ENCODE measurements around the gene CD74. TPM values are rescaled to one million over a fixed set of nuclear protein-coding genes. Genes with fewer than 3 reads are reported as not detected.

CD74 gene
- total RNA-seq, 1 experiment from 2014 or later = 19.5 TPM

DNA sequence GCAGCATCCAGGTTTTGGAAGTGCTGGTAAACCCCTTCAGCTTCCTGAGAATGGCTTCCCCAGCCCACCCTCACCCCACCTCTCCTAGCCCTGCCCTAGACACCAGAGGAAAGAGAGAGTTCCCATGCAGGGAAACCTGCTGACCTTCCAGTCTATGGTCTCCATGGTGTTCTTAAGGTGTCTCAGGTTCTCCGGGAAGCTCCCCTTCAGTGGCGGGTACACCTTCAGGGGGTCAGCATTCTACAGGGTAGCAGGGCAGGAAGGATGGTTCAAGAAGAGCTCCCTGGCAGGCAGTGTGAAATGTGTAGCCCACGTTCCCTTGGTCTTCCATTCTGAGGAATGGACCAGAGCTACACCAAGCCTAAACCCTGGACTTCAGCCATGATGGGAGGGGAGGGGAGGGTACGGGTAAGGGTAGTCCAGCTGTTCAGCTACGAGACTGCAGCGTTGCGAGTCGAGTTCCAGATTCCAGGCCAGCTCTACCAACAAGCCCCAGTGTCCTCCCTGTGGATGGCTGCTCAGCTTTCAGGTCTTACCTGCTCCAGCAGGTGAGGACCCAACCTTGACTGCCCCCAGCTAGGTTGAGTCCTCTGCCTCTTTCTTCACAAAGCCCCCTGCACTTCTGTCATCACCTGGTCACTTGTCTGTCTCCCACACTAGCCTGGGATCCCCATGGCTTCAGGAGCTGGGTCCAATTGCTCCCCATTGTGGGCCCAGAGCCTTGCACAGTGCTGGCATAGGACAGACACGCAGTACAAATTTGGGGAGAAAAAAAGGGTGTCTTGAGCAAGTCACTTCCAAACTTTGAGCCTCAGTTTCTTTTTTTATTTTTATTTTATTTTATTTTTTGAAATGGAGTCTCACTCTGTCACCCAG lies 7.5 kb downstream of the CD74 start:
- Histone ChIP-seq H3K9ac (ENCODE audit: extremely low read depth, insufficient read length, low read length) (no peak overlapping the region), H2BK20ac (ENCODE audit: low read depth, low read length, poor library complexity, severe bottlenecking) (no peak overlapping the region), H3K18ac (ENCODE audit: insufficient read length, low read depth, low read length) (no peak overlapping the region), H3T11ph (ENCODE audit: low read length) (no peak overlapping the region), H3K4ac (ENCODE audit: low read depth, low read length) (no peak overlapping the region), H4K91ac (ENCODE audit: insufficient read length, low read depth, low read length) (no peak overlapping the region), H3K4me2 (ENCODE audit: insufficient read depth, insufficient read length, low read length) (no peak overlapping the region), H2BK5ac (ENCODE audit: insufficient read length, low read length) (no peak overlapping the region), H2AK5ac (ENCODE audit: insufficient read length, low read length) (no peak overlapping the region), H3K56ac (ENCODE audit: insufficient read length, low read depth, low read length) (no peak overlapping the region), H3K14ac (ENCODE audit: insufficient read depth, low read length) (no peak overlapping the region), H3K4me1 (ENCODE audit: insufficient read depth, low read length) (peaks cover 2% of the 10 kb centered on the region; the same call in 1 of the 2 replicates), H4K20me1 (ENCODE audit: control insufficient read depth, insufficient read depth, insufficient read length) (no peaks in the 10 kb centered on the region), H3K23me2 (ENCODE audit: insufficient read length, low read depth, low read length, poor library complexity, severe bottlenecking) (no peaks in the 10 kb centered on the region), H2BK15ac (ENCODE audit: low read depth, low read length) (no peak overlapping the region), H2BK12ac (ENCODE audit: insufficient read length, low read depth, low read length) (no peak overlapping the region), H3K79me2 (ENCODE audit: insufficient read depth, low read length) (no peaks in the 10 kb centered on the region), H4K5ac (ENCODE audit: insufficient read length, low read depth, low read length) (no peak overlapping the region), H3K79me1 (ENCODE audit: insufficient read depth, low read depth, low read length, poor library complexity, severe bottlenecking) (no peaks in the 10 kb centered on the region), H3K23ac (ENCODE audit: insufficient read length, low read depth, low read length) (no peak overlapping the region), H3K9me3 (ENCODE audit: control insufficient read depth, low read depth, low read length) (no peaks in the 10 kb centered on the region), H4K8ac (replicated peaks; ENCODE audit: insufficient read length, low read depth, low read length) (no peak overlapping the region), H2AFZ (ENCODE audit: low read length) (no peak overlapping the region), H2BK120ac (ENCODE audit: low read depth, low read length, poor library complexity, severe bottlenecking) (no peak overlapping the region), H3K27me3 (ENCODE audit: insufficient read depth, low read length) (no peaks in the 10 kb centered on the region), H3K27ac (ENCODE audit: insufficient read length, low read depth, low read length) (no peak overlapping the region)
- TF ChIP-seq, protein P1, sequence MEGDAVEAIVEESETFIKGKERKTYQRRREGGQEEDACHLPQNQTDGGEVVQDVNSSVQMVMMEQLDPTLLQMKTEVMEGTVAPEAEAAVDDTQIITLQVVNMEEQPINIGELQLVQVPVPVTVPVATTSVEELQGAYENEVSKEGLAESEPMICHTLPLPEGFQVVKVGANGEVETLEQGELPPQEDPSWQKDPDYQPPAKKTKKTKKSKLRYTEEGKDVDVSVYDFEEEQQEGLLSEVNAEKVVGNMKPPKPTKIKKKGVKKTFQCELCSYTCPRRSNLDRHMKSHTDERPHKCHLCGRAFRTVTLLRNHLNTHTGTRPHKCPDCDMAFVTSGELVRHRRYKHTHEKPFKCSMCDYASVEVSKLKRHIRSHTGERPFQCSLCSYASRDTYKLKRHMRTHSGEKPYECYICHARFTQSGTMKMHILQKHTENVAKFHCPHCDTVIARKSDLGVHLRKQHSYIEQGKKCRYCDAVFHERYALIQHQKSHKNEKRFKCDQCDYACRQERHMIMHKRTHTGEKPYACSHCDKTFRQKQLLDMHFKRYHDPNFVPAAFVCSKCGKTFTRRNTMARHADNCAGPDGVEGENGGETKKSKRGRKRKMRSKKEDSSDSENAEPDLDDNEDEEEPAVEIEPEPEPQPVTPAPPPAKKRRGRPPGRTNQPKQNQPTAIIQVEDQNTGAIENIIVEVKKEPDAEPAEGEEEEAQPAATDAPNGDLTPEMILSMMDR (conservative IDR thresholded peaks at IDR 0.05) = no peak
- Mint-ChIP-seq H3K4me1 (peaks cover 18% of the 10 kb centered on the region in 2 experiments), H3K9me3 (no peaks in the 10 kb centered on the region; a peak in 2 of 5 replicates), H3K36me3 (ENCODE audit: insufficient read depth in 1 of 3, low read depth in 3 of 3) (peaks cover 15 to 25% (median 20%) of the 10 kb centered on the region in 3 experiments), H3K4me3 (no peak overlapping the region), H3K27me3 (ENCODE audit: low read depth) (no peaks in the 10 kb centered on the region), H3K27ac (peak overlapping the region in 1 of 3 experiments; percentile 85; a peak in 1 of 7 replicates)
- no CpG with 5 or more reads among the region's 9 CpGs for WGBS (ENCODE audit: extremely low coverage, insufficient read length, low lambda C conversion rate)
- no peak for DNase-seq
